DOHH2 (cell line): ENCODE measurements around the gene TBC1D22A.

ENCODE experiments used
- H3F3A ChIP-seq: fragments of 200-600 bp; sonication (generic), shearing (Covaris generic); 2 replicates; pipeline ENCODE4 v1.6.0; 2016; ENCODE audit warnings: antibody characterized with exemption, mild to moderate bottlenecking; ENCODE audit not compliant: control insufficient read depth, insufficient read depth
- H3K27ac ChIP-seq: fragments of 200-600 bp; sonication (generic); 2 replicates; pipeline ENCODE4 v1.5.1; 2014; ENCODE audit warnings: low read depth, mild to moderate bottlenecking, low read length, moderate library complexity
- H3K27me3 ChIP-seq: fragments of 200-600 bp; sonication (generic); 2 replicates; pipeline ENCODE4 v1.6.1; 2014; ENCODE audit warnings: mild to moderate bottlenecking, low read length, mixed read lengths; ENCODE audit not compliant: control insufficient read depth
- H3K36me3 ChIP-seq: fragments of 200-600 bp; sonication (generic); 2 replicates; pipeline ENCODE4 v1.6.1; 2014; ENCODE audit warnings: mild to moderate bottlenecking, low read length, moderate library complexity, mixed read lengths; ENCODE audit not compliant: control insufficient read depth
- H3K4me1 ChIP-seq: fragments of 200-600 bp; sonication (generic); 2 replicates; pipeline ENCODE4 v1.6.1; 2014; ENCODE audit warnings: mild to moderate bottlenecking, low read length, mixed read lengths; ENCODE audit not compliant: control insufficient read depth
- H3K4me2 ChIP-seq: fragments of 200-600 bp; sonication (generic); 2 replicates; pipeline ENCODE4 v1.6.0; 2014; ENCODE audit warnings: mild to moderate bottlenecking, low read length, moderate library complexity
- H3K4me3 ChIP-seq: fragments of 200-600 bp; sonication (generic); 2 replicates; pipeline ENCODE4 v1.5.1; 2014; ENCODE audit warnings: mild to moderate bottlenecking, low read length, mixed read lengths
- H3K79me2 ChIP-seq: fragments of 200-600 bp; sonication (generic); 2 replicates; pipeline ENCODE4 v1.6.1; 2014; ENCODE audit warnings: mild to moderate bottlenecking, low read length, mixed read lengths; ENCODE audit not compliant: control insufficient read depth
- H3K9me2 ChIP-seq: fragments of 200-600 bp; sonication (generic); replicated peaks from 2 replicates; pipeline ENCODE4 v1.6.1; 2014; ENCODE audit warnings: mild to moderate bottlenecking, low read length, mixed read lengths; ENCODE audit not compliant: control insufficient read depth
- H3K9me3 ChIP-seq: fragments of 200-600 bp; sonication (generic); 2 replicates; pipeline ENCODE4 v1.6.1; 2014; ENCODE audit warnings: antibody characterized with exemption, low read length, mixed read lengths; ENCODE audit not compliant: control insufficient read depth, insufficient read depth
- H4K20me1 ChIP-seq: fragments of 200-600 bp; sonication (generic); 2 replicates; pipeline ENCODE4 v1.6.0; 2014; ENCODE audit warnings: low read depth, mild to moderate bottlenecking, antibody characterized with exemption, low read length, moderate library complexity; ENCODE audit not compliant: control insufficient read depth, insufficient read depth
- CTCF ChIP-seq: fragments of 200-600 bp; sonication (generic); IDR thresholded peaks from one replicate; pipeline ENCODE4 v1.5.1; 2014; ENCODE audit warnings: antibody characterized with exemption, mild to moderate bottlenecking, low read depth, low read length; ENCODE audit not compliant: poor library complexity, severe bottlenecking
- EZH2phosphoT487 ChIP-seq: fragments of 200-600 bp; sonication (generic); IDR thresholded peaks from 2 replicates; pipeline ENCODE4 v1.6.1; 2017; ENCODE audit warnings: borderline replicate concordance, mild to moderate bottlenecking, antibody characterized with exemption, low read length, moderate library complexity, mixed read lengths

TBC1D22A gene

GRCh38 chr22:46843821-46844255 is 81.4 kb downstream of the TBC1D22A start:
- no peaks in the 10 kb centered on the region for H3K27me3 ChIP-seq
- H3K36me3 ChIP-seq: peaks cover 42% of the 10 kb centered on the region
- no peak overlapping the region for H3K27ac ChIP-seq
- H3K79me2 ChIP-seq: peaks cover 95% of the 10 kb centered on the region
- no peaks in the 10 kb centered on the region for H3K9me3 ChIP-seq
- TF ChIP-seq CTCF (no peak), EZH2phosphoT487 (no peak)
- no peak overlapping the region for H3K4me2 ChIP-seq
- H4K20me1 ChIP-seq: peaks cover 15% of the 10 kb centered on the region
- no peaks in the 10 kb centered on the region for H3F3A ChIP-seq
- H3K4me1 ChIP-seq: no peaks in the 10 kb centered on the region
- no peaks in the 10 kb centered on the region for H3K9me2 ChIP-seq
- H3K4me3 ChIP-seq: no peak overlapping the region

- Histone ChIP-seq H3F3A (no peaks in the 10 kb centered on the region), H3K4me1 (no peaks in the 10 kb centered on the region), H3K27ac (no peak overlapping the region), H4K20me1 (peaks cover 21% of the 10 kb centered on the region), H3K36me3 (peaks cover 45% of the 10 kb centered on the region), H3K4me3 (no peak overlapping the region), H3K9me2 (no peaks in the 10 kb centered on the region), H3K9me3 (no peaks in the 10 kb centered on the region), H3K27me3 (no peaks in the 10 kb centered on the region), H3K79me2 (peaks cover 97% of the 10 kb centered on the region), H3K4me2 (no peak overlapping the region)
- TF ChIP-seq EZH2phosphoT487: no peak
- TF ChIP-seq CTCF: no peak
Measured at GRCh38 chr22:46844606-46845210, 82.3 kb downstream of the TBC1D22A start.

GRCh38 chr22:46845296-46846149 is 83.1 kb downstream of the TBC1D22A start:
- Histone ChIP-seq H3K27ac (no peak overlapping the region), H3K27me3 (no peaks in the 10 kb centered on the region), H3K9me3 (no peaks in the 10 kb centered on the region), H3K4me3 (no peak overlapping the region), H3K36me3 (peaks cover 51% of the 10 kb centered on the region), H3K4me2 (no peak overlapping the region), H4K20me1 (peaks cover 26% of the 10 kb centered on the region), H3K79me2 (peaks cover 99% of the 10 kb centered on the region), H3F3A (no peaks in the 10 kb centered on the region), H3K4me1 (no peaks in the 10 kb centered on the region), H3K9me2 (no peaks in the 10 kb centered on the region)
- TF ChIP-seq EZH2phosphoT487 (no peak), CTCF (no peak)
